ENCODE results near the gene N4BP2. TPM values are rescaled to one million over a fixed set of nuclear protein-coding genes. Genes with fewer than 3 reads are reported as not detected.

Gene N4BP2
- total RNA-seq, 1 experiment from 2014 or later = 7.8 TPM

GRCh38 chr4:40157436-40157835 is 100.8 kb downstream of the N4BP2 start:
- Histone ChIP-seq H3K9me3 (ENCODE audit: insufficient read depth, low read depth) (no peaks in the 10 kb centered on the region), H3K79me2 (ENCODE audit: low read depth) (no peaks in the 10 kb centered on the region), H3K4me1 (replicated peaks; ENCODE audit: insufficient read depth) (no peaks in the 10 kb centered on the region), H3F3A (ENCODE audit: insufficient read depth, low read depth) (no peaks in the 10 kb centered on the region), H3K9me2 (ENCODE audit: insufficient read depth) (no peaks in the 10 kb centered on the region), H3K27ac (no peak overlapping the region), H3K4me3 (no peak overlapping the region), H2AFZ (no peak overlapping the region), H4K20me1 (ENCODE audit: insufficient read depth) (no peaks in the 10 kb centered on the region), H3K4me2 (no peak overlapping the region), H3K27me3 (ENCODE audit: insufficient read depth, low read depth) (no peaks in the 10 kb centered on the region), H3K36me3 (ENCODE audit: low read depth) (no peaks in the 10 kb centered on the region)
- no peak for TF ChIP-seq EZH2 (IDR thresholded peaks at IDR 0.05; ENCODE audit: low read depth)
- TF ChIP-seq CTCF (conservative IDR thresholded peaks at IDR 0.05) = no peak
- DNase-seq = no peak
- BruUV-seq (replicated peaks) = no TSS peak
- intact Hi-C loops (cut with micrococcal nuclease; ENCODE audit: unreplicated experiment) = no loop called here
- ChIA-PET CTCF (interaction anchor here (0.5 kb wide), 1 partner anchor 119 kb away, joined by 3 read pairs; no protein-coding TSS in a partner anchor), POLR2A (ENCODE audit: unreplicated experiment) (no interaction called here)

GRCh38 chr4:40160258-40160657 is 103.6 kb downstream of the N4BP2 start:
- intact Hi-C loops (cut with micrococcal nuclease; ENCODE audit: unreplicated experiment) = no loop called here
- no peaks in the 10 kb centered on the region; the same call in 1 of the 2 replicates for H3K9me2 ChIP-seq (ENCODE audit: insufficient read depth)
- H3K9me3 ChIP-seq (ENCODE audit: insufficient read depth, low read depth) = no peaks in the 10 kb centered on the region
- H3K79me2 ChIP-seq (ENCODE audit: low read depth) = no peaks in the 10 kb centered on the region
- no peak for DNase-seq
- H3K27ac ChIP-seq = no peak overlapping the region
- H3F3A ChIP-seq (ENCODE audit: insufficient read depth, low read depth) = no peaks in the 10 kb centered on the region
- no peak overlapping the region for H3K4me3 ChIP-seq
- no peak overlapping the region for H3K4me2 ChIP-seq
- no peak overlapping the region for H2AFZ ChIP-seq
- BruUV-seq (replicated peaks) = no TSS peak
- no peaks in the 10 kb centered on the region for H3K4me1 ChIP-seq (replicated peaks; ENCODE audit: insufficient read depth)
- H3K27me3 ChIP-seq (ENCODE audit: insufficient read depth, low read depth) = no peaks in the 10 kb centered on the region
- H3K36me3 ChIP-seq (ENCODE audit: low read depth) = no peaks in the 10 kb centered on the region
- POLR2A ChIA-PET (ENCODE audit: unreplicated experiment) = no interaction called here
- CTCF ChIA-PET = interaction anchor here (0.6 kb wide), 1 partner anchor 149 kb away, joined by 3 read pairs; no protein-coding TSS in a partner anchor
- TF ChIP-seq EZH2 (IDR thresholded peaks at IDR 0.05; ENCODE audit: low read depth) = no peak
- H4K20me1 ChIP-seq (ENCODE audit: insufficient read depth) = no peaks in the 10 kb centered on the region

- Histone ChIP-seq H3K9me3 (ENCODE audit: insufficient read depth, low read depth) (no peaks in the 10 kb centered on the region), H3K4me1 (replicated peaks; ENCODE audit: insufficient read depth) (no peaks in the 10 kb centered on the region), H2AFZ (no peak overlapping the region), H3K36me3 (ENCODE audit: low read depth) (no peaks in the 10 kb centered on the region), H4K20me1 (ENCODE audit: insufficient read depth) (no peaks in the 10 kb centered on the region), H3K4me3 (no peak overlapping the region), H3K79me2 (ENCODE audit: low read depth) (no peaks in the 10 kb centered on the region), H3K9me2 (ENCODE audit: insufficient read depth) (no peaks in the 10 kb centered on the region; the same call in 1 of the 2 replicates), H3K27me3 (ENCODE audit: insufficient read depth, low read depth) (no peaks in the 10 kb centered on the region), H3K4me2 (no peak overlapping the region), H3F3A (ENCODE audit: insufficient read depth, low read depth) (no peaks in the 10 kb centered on the region), H3K27ac (no peak overlapping the region)
- POLR2A ChIA-PET (ENCODE audit: unreplicated experiment) = no interaction called here
- intact Hi-C loops (cut with micrococcal nuclease; ENCODE audit: unreplicated experiment) = no loop called here
- CTCF ChIA-PET = no interaction called here
- no peak for DNase-seq
- TF ChIP-seq EZH2 (IDR thresholded peaks at IDR 0.05; ENCODE audit: low read depth) (no peak), CTCF (conservative IDR thresholded peaks at IDR 0.05) (no peak)
- BruUV-seq (replicated peaks) = no TSS peak
Observed at GRCh38 chr4:40164459-40164858, 107.8 kb downstream of the N4BP2 start.

- no peak overlapping the region for H3K27ac ChIP-seq
- no peaks in the 10 kb centered on the region for H4K20me1 ChIP-seq (ENCODE audit: insufficient read depth)
- no peaks in the 10 kb centered on the region; the same call in 1 of the 2 replicates for H3K9me2 ChIP-seq (ENCODE audit: insufficient read depth)
- no peak for DNase-seq
- H3K9me3 ChIP-seq (ENCODE audit: insufficient read depth, low read depth) = no peaks in the 10 kb centered on the region
- no peaks in the 10 kb centered on the region for H3K4me1 ChIP-seq (replicated peaks; ENCODE audit: insufficient read depth)
- no peak for TF ChIP-seq CTCF (conservative IDR thresholded peaks at IDR 0.05)
- no peak for TF ChIP-seq EZH2 (IDR thresholded peaks at IDR 0.05; ENCODE audit: low read depth)
- intact Hi-C loops (cut with micrococcal nuclease; ENCODE audit: unreplicated experiment) = no loop called here
- H3K4me3 ChIP-seq = no peak overlapping the region
- no peaks in the 10 kb centered on the region for H3F3A ChIP-seq (ENCODE audit: insufficient read depth, low read depth)
- no peaks in the 10 kb centered on the region for H3K36me3 ChIP-seq (ENCODE audit: low read depth)
- no peak overlapping the region for H2AFZ ChIP-seq
- H3K27me3 ChIP-seq (ENCODE audit: insufficient read depth, low read depth) = no peaks in the 10 kb centered on the region
- H3K79me2 ChIP-seq (ENCODE audit: low read depth) = no peaks in the 10 kb centered on the region
- POLR2A ChIA-PET (ENCODE audit: unreplicated experiment) = interaction anchor here (0.6 kb wide), 1 partner anchor 472 kb away, joined by 18 read pairs; no protein-coding TSS in a partner anchor
- H3K4me2 ChIP-seq = no peak overlapping the region
- BruUV-seq (replicated peaks) = no TSS peak
- CTCF ChIA-PET = no interaction called here
Observed at GRCh38 chr4:40165916-40166315, 109.3 kb downstream of the N4BP2 start.
